K562 (cell line): ENCODE data around the gene HBM. TPM values are rescaled to one million over a fixed set of nuclear protein-coding genes. Genes with fewer than 3 reads are reported as not detected.

ENCODE experiments used
- ATF3 ChIP-seq, 2 experiments: fragments of 450-650 bp in 1 of 2; sonication (generic) in 1 of 2; formaldehyde crosslinking in 1 of 2; IDR thresholded peaks in 1 of 2; conservative IDR thresholded peaks in 1 of 2; 2 replicates each; pipeline versions ENCODE4 v1.6.1 to v1.8.1; 2016 to 2023; ENCODE audit warnings: mild to moderate bottlenecking in 2 of 2, moderate library complexity in 2 of 2, inconsistent platforms in 1 of 2, missing genetic modification reagents in 1 of 2
- CBX1 ChIP-seq: sonication (generic); IDR thresholded peaks from 2 replicates; pipeline ENCODE4 v1.6.1; 2016; ENCODE audit warnings: antibody characterized with exemption, low read depth, mild to moderate bottlenecking
- CREB3 ChIP-seq: fragments of 450-650 bp; conservative IDR thresholded peaks from 2 replicates; pipeline ENCODE4 v1.6.1; 2016; ENCODE audit warnings: missing genetic modification characterization, low read depth, mild to moderate bottlenecking, missing compliant biosample characterization, moderate library complexity
- CTBP1 ChIP-seq: fragments of 450-650 bp; IDR thresholded peaks from 2 replicates; pipeline ENCODE4 v1.6.1; 2016; ENCODE audit warnings: borderline replicate concordance
- CUX1 ChIP-seq: fragments of 200-800 bp; sonication (Bioruptor generic); IDR thresholded peaks from 2 replicates; pipeline ENCODE4 v1.6.1; 2016; ENCODE audit warnings: missing genetic modification characterization, missing compliant biosample characterization
- FOXK1 ChIP-seq: sonication (generic); formaldehyde crosslinking; IDR thresholded peaks from 2 replicates; pipeline ENCODE4 v1.8.0; 2022; ENCODE audit warnings: missing genetic modification reagents, mild to moderate bottlenecking, borderline replicate concordance
- NFIC ChIP-seq: fragments of 450-650 bp; IDR thresholded peaks from 2 replicates; pipeline ENCODE4 v1.6.1; 2017; ENCODE audit warnings: mild to moderate bottlenecking, inconsistent platforms
- PHF21A ChIP-seq: fragments of 450-650 bp; IDR thresholded peaks from 2 replicates; pipeline ENCODE4 v1.6.1; 2017; ENCODE audit warnings: low read depth, borderline replicate concordance
- POLR2G ChIP-seq: fragments of 200-400 bp; formaldehyde crosslinking; IDR thresholded peaks from 2 replicates; pipeline ENCODE4 v1.6.1; 2017; ENCODE audit warnings: low read depth, mild to moderate bottlenecking, antibody characterized with exemption, low read length, moderate library complexity
- SMAD4 ChIP-seq: fragments of 250-450 bp; sonication (Bioruptor Pico); conservative IDR thresholded peaks from 2 replicates; pipeline ENCODE4 v1.8.0; 2021; ENCODE audit warnings: inconsistent platforms, mild to moderate bottlenecking, moderate library complexity
- ZBTB1 ChIP-seq: sonication (generic); formaldehyde crosslinking; IDR thresholded peaks from 2 replicates; pipeline ENCODE4 v1.8.1; 2023; ENCODE audit warnings: missing genetic modification reagents, low read depth, mild to moderate bottlenecking, borderline replicate concordance
- ZBTB49 ChIP-seq: sonication (generic); formaldehyde crosslinking; IDR thresholded peaks from 2 replicates; pipeline ENCODE4 v1.8.0; 2022; ENCODE audit warnings: missing genetic modification reagents, mild to moderate bottlenecking, borderline replicate concordance
- ZFPM2 ChIP-seq: fragments of 250-450 bp; sonication (Bioruptor Pico); IDR thresholded peaks from 2 replicates; pipeline ENCODE4 v1.5.1; 2022; ENCODE audit warnings: mild to moderate bottlenecking
- ZNF253 ChIP-seq: fragments of 250-450 bp; sonication (Bioruptor Pico); conservative IDR thresholded peaks from 2 replicates; pipeline ENCODE4 v1.6.1; 2021; ENCODE audit warnings: mild to moderate bottlenecking
- ZNF274 ChIP-seq: IDR thresholded peaks from 2 replicates; pipeline ENCODE4 v1.6.1; 2011; ENCODE audit warnings: low read depth, mild to moderate bottlenecking, low read length, moderate library complexity, borderline replicate concordance
- ZNF766 ChIP-seq: fragments of 200-800 bp; sonication (Bioruptor generic); conservative IDR thresholded peaks from 2 replicates; pipeline ENCODE4 v1.6.1; 2016; ENCODE audit warnings: missing genetic modification characterization, missing compliant biosample characterization
- polyA plus RNA-seq, 8 experiments: library from polyadenylated mRNA; depleted of rRNA in 4 of 8; stranded (reverse) in 5 of 8; unstranded in 3 of 8; fragments of >200 nt; fragmentation: Nextera tagmentation in 2 of 8; fragmentation: Illumina TruSeq in 1 of 8; extraction: Ambion mirVana in 2 of 8; extraction: Trizol in 1 of 8; gene quantifications; 2 replicates each; pipeline versions ENCODE4 v1.2.1 to v1.2.3, GENCODE V29; 2011 to 2014; ENCODE audit warnings: inconsistent platforms in 1 of 8, missing spikeins in 1 of 8
- total RNA-seq, 7 experiments: library from RNA; depleted of rRNA in 6 of 7; stranded (reverse); fragments of >200 nt in 6 of 7; fragmentation: Illumina TruSeq in 2 of 7; extraction: Trizol in 2 of 7; gene quantifications; 2 replicates each; pipeline versions ENCODE4 v1.2.1 to v1.2.3, GENCODE V29; 2011 to 2021; ENCODE audit warnings: low replicate concordance in 1 of 7

HBM gene
- total and polyA plus RNA-seq, 9 of the 15 experiments (the other 6 are each of a cell fraction or from before 2014, with no cell fraction given): not detected

- 0 out of 2 replicates have a peak, but pooled peaks have one; percentile 44 for TF ChIP-seq CUX1 (CRISPR knock-in tag)
- peak; percentile 63 for TF ChIP-seq PHF21A
- TF ChIP-seq CTBP1: peak; percentile 93
- TF ChIP-seq POLR2G: peak; percentile 93
- TF ChIP-seq ZBTB1: peak; percentile 97
- TF ChIP-seq ZNF766: 0 out of 2 replicates have a peak, but pooled peaks have one; percentile 15
- TF ChIP-seq CREB3 (tag): peak; percentile 47; the same call in 1 of the 2 replicates
- TF ChIP-seq ZBTB49 (CRISPR knock-in tag): peak; percentile 100
- TF ChIP-seq ZNF253 (CRISPR knock-in tag): no peak
- TF ChIP-seq NFIC: peak; percentile 30
- peak; percentile 96 for TF ChIP-seq CBX1
- TF ChIP-seq ZFPM2: no peak
- peak; percentile 84 for TF ChIP-seq SMAD4 (CRISPR knock-in tag)
- TF ChIP-seq FOXK1: peak; percentile 100
- TF ChIP-seq ATF3 (IDR thresholded peaks at IDR 0.05): no peak
- TF ChIP-seq ATF3 (CRISPR knock-in tag; conservative IDR thresholded peaks at IDR 0.05): peak; percentile 95
- peak; percentile 44; the same call in 1 of the 2 replicates for TF ChIP-seq ZNF274
Measured at GRCh38 chr16:180681-181564, 15.1 kb downstream of the HBM start (continued).
